ENCODE measurements around the gene RAC2. TPM values are rescaled to one million over a fixed set of nuclear protein-coding genes. Genes with fewer than 3 reads are reported as not detected.
A peak's percentile ranks its signal among the peaks of the same experiment; 100 is the strongest.

Gene RAC2
- total and polyA plus RNA-seq, 2 of the 8 experiments (the other 6 are each of a cell fraction or from before 2014, with no cell fraction given): 2.3 to 4.3 TPM

GRCh38 chr22:37184380-37184755 is 59.7 kb downstream of the RAC2 start:
- Histone ChIP-seq H4K20me1 (replicated peaks in 1 of 2; ENCODE audit: control insufficient read depth in 1 of 2, insufficient read depth in 2 of 2, low read length in 2 of 2) (no peaks in the 10 kb centered on the region), H3K4me2 (ENCODE audit: insufficient read depth in 1 of 2, low read depth in 2 of 2, low read length in 2 of 2) (no peak overlapping the region), H3K23me2 (ENCODE audit: low read depth, low read length) (peaks cover 3% of the 10 kb centered on the region; the same call in 1 of the 2 replicates), H3K23ac (ENCODE audit: insufficient read length) (no peak overlapping the region), H2BK5ac (ENCODE audit: low read depth, low read length) (no peak overlapping the region), H3K36me3 (ENCODE audit: control insufficient read depth in 2 of 4, insufficient read depth in 4 of 4, low read length in 3 of 4) (no peaks in the 10 kb centered on the region), H3K56ac (replicated peaks; ENCODE audit: insufficient read length, low read depth, low read length) (no peak overlapping the region), H3K9ac (replicated peaks in 1 of 4; ENCODE audit: extremely low read depth in 1 of 4, low read depth in 3 of 4, low read length in 3 of 4) (no peak overlapping the region; a peak in 1 of 7 replicates), H4K91ac (replicated peaks; ENCODE audit: insufficient read length, low read length) (no peak overlapping the region), H3K4me3 (ENCODE audit: extremely low read depth in 1 of 4, insufficient read depth in 2 of 4, low read depth in 3 of 4, low read length in 4 of 4) (no peak overlapping the region), H4K8ac (ENCODE audit: extremely low read depth, insufficient read depth, low read length) (no peak overlapping the region; the same call in none of the 2 replicates), H3K27me3 (replicated peaks in 1 of 4; ENCODE audit: control insufficient read depth in 3 of 4, extremely low read depth in 1 of 4, insufficient read depth in 3 of 4, low read length in 3 of 4) (no peaks in the 10 kb centered on the region), H3K4me1 (replicated peaks in 1 of 4; ENCODE audit: control insufficient read depth in 3 of 4, insufficient read depth in 4 of 4, low read length in 3 of 4) (peaks cover 6 to 22% (median 13%) of the 10 kb centered on the region in 4 experiments), H2AFZ (ENCODE audit: low read length) (no peak overlapping the region), H3K9me3 (ENCODE audit: insufficient read depth in 2 of 2, low read depth in 1 of 2, low read length in 1 of 2) (no peaks in the 10 kb centered on the region), H4K5ac (ENCODE audit: insufficient read length, low read depth, low read length) (no peak overlapping the region), H3K79me1 (ENCODE audit: low read depth, low read length) (no peaks in the 10 kb centered on the region), H3K18ac (ENCODE audit: extremely low read depth, low read length) (no peak overlapping the region), H2AK5ac (ENCODE audit: low read depth, low read length) (no peak overlapping the region), H3K79me2 (ENCODE audit: control insufficient read depth in 1 of 2, insufficient read depth in 2 of 2, low read length in 2 of 2) (no peaks in the 10 kb centered on the region), H3K4ac (replicated peaks; ENCODE audit: insufficient read length, low read depth, low read length) (no peak overlapping the region), H2BK12ac (ENCODE audit: low read depth, low read length) (no peak overlapping the region; the same call in 1 of the 2 replicates), H3K27ac (ENCODE audit: low read depth, low read length) (no peak overlapping the region), H3K14ac (ENCODE audit: insufficient read length) (no peak overlapping the region), H2BK20ac (ENCODE audit: low read length) (no peak overlapping the region), H2BK120ac (replicated peaks; ENCODE audit: low read depth, low read length) (no peak overlapping the region), H2BK15ac (ENCODE audit: low read length) (0 out of 2 replicates have a peak overlapping the region, but pooled peaks have one; percentile 1)
- WGBS, 2 experiments (ENCODE audit: extremely low coverage in 1 of 2, insufficient coverage in 1 of 2, insufficient read length in 1 of 2, insufficient replicate concordance in 2 of 2, low coverage in 1 of 2, low lambda C conversion rate in 2 of 2, missing lambda C conversion rate in 1 of 2): 81% methylated on average over 12 of the region's 12 CpGs; no CpG with 5 or more reads in 1 of the 2 experiments
- no peak for DNase-seq (ENCODE audit: low read depth in 1 of 2, low spot score in 2 of 2)
- TF ChIP-seq BRCA1 (IDR thresholded peaks at IDR 0.05; ENCODE audit: low read depth, low read length) (no peak), JUND (IDR thresholded peaks at IDR 0.05; ENCODE audit: low read length) (no peak), EZH2 (IDR thresholded peaks at IDR 0.05; ENCODE audit: low read depth, low read length, severe bottlenecking) (no peak), JUN (IDR thresholded peaks at IDR 0.05; ENCODE audit: low read depth, low read length) (no peak), TBP (IDR thresholded peaks at IDR 0.05; ENCODE audit: low read depth, low read length) (no peak), CEBPB (IDR thresholded peaks at IDR 0.05; ENCODE audit: low read depth, low read length) (no peak), PHF8 (conservative IDR thresholded peaks at IDR 0.05; ENCODE audit: low read depth, low read length) (no peak)
- POLR2A ChIA-PET (ENCODE audit: partially characterized antibody): interaction anchor here (1.2 to 1.3 kb wide), 2 partner anchors 15 to 115 kb away, joined by 3 to 4 read pairs; no protein-coding TSS in a partner anchor
- no peak for FAIRE-seq
- CTCF ChIA-PET (ENCODE audit: partially characterized antibody): interaction anchor here (0.7 to 2.2 kb wide), 8 partner anchors 13 to 83 kb away, joined by 3 to 10 read pairs (median 4); no protein-coding TSS in a partner anchor
